Measurements from ENCODE around the gene ERCC6L2.

ERCC6L2 gene

GRCh38 chr9:95901506-95901905, 26.0 kb downstream of the ERCC6L2 start:
- Histone ChIP-seq H3K36me3 (ENCODE audit: control insufficient read depth in 4 of 4, insufficient read depth in 4 of 4, low read length in 3 of 4) (peaks cover 0 to 8% (median 5%) of the 10 kb centered on the region in 4 experiments), H3K4me1 (ENCODE audit: control extremely low read depth in 1 of 4, control insufficient read depth in 4 of 4, insufficient read depth in 4 of 4, low read length in 3 of 4) (no peaks in the 10 kb centered on the region), H3K27me3 (replicated peaks in 2 of 5; ENCODE audit: control insufficient read depth in 4 of 5, insufficient read depth in 5 of 5, low read length in 4 of 5) (no peaks in the 10 kb centered on the region), H3K9me3 (ENCODE audit: control extremely low read depth in 1 of 5, control insufficient read depth in 4 of 5, insufficient read depth in 2 of 5, low read depth in 1 of 5, low read length in 4 of 5) (no peaks in the 10 kb centered on the region), H3K27ac (ENCODE audit: insufficient read depth in 1 of 2, low read depth in 1 of 2, low read length in 2 of 2, poor library complexity in 1 of 2, severe bottlenecking in 2 of 2) (no peak overlapping the region), H3K4me3 (ENCODE audit: control insufficient read depth in 1 of 7, extremely low read depth in 1 of 7, insufficient read depth in 4 of 7, low read depth in 2 of 7, low read length in 6 of 7) (no peak overlapping the region)
- WGBS (ENCODE audit: insufficient coverage) = no CpG with 5 or more reads among the region's 3 CpGs
- POLR2A ChIA-PET = no interaction called here
- CTCF ChIA-PET = interaction anchor here (1.0 kb wide), 1 partner anchor 16 kb away, joined by 3 read pairs; no protein-coding TSS in a partner anchor
- no peak for DNase-seq

DNA sequence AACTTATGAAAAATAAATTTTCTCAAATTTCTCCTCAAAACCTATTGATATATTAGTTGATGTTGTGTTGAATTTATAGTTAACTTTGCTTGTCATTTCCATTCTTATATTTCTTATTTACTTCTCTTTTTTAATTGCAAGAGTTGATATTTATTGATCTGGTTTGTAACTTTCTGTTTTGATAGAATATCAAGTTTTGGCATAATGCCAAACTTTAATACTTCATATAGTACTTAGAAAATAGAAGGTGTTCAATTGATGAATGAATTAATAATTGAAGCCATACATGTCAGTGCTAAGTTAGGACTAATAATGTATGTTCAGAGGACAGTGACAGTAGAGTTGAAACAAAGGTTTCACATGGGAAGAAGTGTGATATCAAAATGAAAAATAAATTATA, 27.9 kb downstream of the ERCC6L2 start:
- POLR2A ChIA-PET = no interaction called here

DNA sequence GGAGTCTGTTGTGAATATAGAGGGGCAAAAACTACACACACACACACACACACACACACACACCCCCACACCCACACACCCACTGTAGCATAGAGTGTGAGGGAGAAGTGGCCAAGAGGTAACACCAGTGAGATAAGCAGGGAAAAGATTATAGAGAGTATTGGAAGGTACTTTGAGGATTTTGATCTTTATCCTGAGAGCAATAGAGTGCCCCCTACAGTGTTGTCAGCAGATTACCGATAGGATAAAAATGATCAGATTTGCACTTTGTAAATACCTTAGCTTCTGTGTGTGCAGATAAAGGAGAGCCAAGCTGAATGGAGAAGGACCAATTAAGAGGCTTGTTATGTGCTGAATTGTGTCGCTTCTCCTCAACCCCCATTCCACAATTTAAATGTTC, 32.3 kb downstream of the ERCC6L2 start:
- DNase-seq = no peak
- H3K9me3 ChIP-seq (ENCODE audit: control extremely low read depth in 1 of 5, control insufficient read depth in 4 of 5, insufficient read depth in 2 of 5, low read depth in 1 of 5, low read length in 4 of 5) = no peaks in the 10 kb centered on the region
- H3K27ac ChIP-seq (ENCODE audit: insufficient read depth in 1 of 2, low read depth in 1 of 2, low read length in 2 of 2, poor library complexity in 1 of 2, severe bottlenecking in 2 of 2) = no peak overlapping the region
- no peak overlapping the region for H3K4me3 ChIP-seq (ENCODE audit: control insufficient read depth in 1 of 7, extremely low read depth in 1 of 7, insufficient read depth in 4 of 7, low read depth in 2 of 7, low read length in 6 of 7)
- ChIA-PET CTCF (no interaction called here), POLR2A (no interaction called here)
- WGBS (ENCODE audit: insufficient coverage) = no CpG with 5 or more reads among the region's 2 CpGs
- H3K27me3 ChIP-seq (replicated peaks in 2 of 5; ENCODE audit: control insufficient read depth in 4 of 5, insufficient read depth in 5 of 5, low read length in 4 of 5) = no peaks in the 10 kb centered on the region
- peaks cover 2 to 16% (median 6%) of the 10 kb centered on the region in 4 experiments for H3K36me3 ChIP-seq (ENCODE audit: control insufficient read depth in 4 of 4, insufficient read depth in 4 of 4, low read length in 3 of 4)
- H3K4me1 ChIP-seq (ENCODE audit: control extremely low read depth in 1 of 4, control insufficient read depth in 4 of 4, insufficient read depth in 4 of 4, low read length in 3 of 4) = no peaks in the 10 kb centered on the region

More for the DNA sequence above, 27.9 kb downstream of the ERCC6L2 start:
- Histone ChIP-seq H3K4me3 (ENCODE audit: control insufficient read depth in 1 of 7, extremely low read depth in 1 of 7, insufficient read depth in 4 of 7, low read depth in 2 of 7, low read length in 6 of 7) (no peak overlapping the region), H3K27ac (ENCODE audit: insufficient read depth in 1 of 2, low read depth in 1 of 2, low read length in 2 of 2, poor library complexity in 1 of 2, severe bottlenecking in 2 of 2) (no peak overlapping the region), H3K4me1 (ENCODE audit: control extremely low read depth in 1 of 4, control insufficient read depth in 4 of 4, insufficient read depth in 4 of 4, low read length in 3 of 4) (no peaks in the 10 kb centered on the region), H3K9me3 (ENCODE audit: control extremely low read depth in 1 of 5, control insufficient read depth in 4 of 5, insufficient read depth in 2 of 5, low read depth in 1 of 5, low read length in 4 of 5) (no peaks in the 10 kb centered on the region), H3K27me3 (replicated peaks in 2 of 5; ENCODE audit: control insufficient read depth in 4 of 5, insufficient read depth in 5 of 5, low read length in 4 of 5) (no peaks in the 10 kb centered on the region), H3K36me3 (ENCODE audit: control insufficient read depth in 4 of 4, insufficient read depth in 4 of 4, low read length in 3 of 4) (peaks cover 2 to 13% (median 9%) of the 10 kb centered on the region in 4 experiments)
- CTCF ChIA-PET = no interaction called here
- no peak for DNase-seq

DNA sequence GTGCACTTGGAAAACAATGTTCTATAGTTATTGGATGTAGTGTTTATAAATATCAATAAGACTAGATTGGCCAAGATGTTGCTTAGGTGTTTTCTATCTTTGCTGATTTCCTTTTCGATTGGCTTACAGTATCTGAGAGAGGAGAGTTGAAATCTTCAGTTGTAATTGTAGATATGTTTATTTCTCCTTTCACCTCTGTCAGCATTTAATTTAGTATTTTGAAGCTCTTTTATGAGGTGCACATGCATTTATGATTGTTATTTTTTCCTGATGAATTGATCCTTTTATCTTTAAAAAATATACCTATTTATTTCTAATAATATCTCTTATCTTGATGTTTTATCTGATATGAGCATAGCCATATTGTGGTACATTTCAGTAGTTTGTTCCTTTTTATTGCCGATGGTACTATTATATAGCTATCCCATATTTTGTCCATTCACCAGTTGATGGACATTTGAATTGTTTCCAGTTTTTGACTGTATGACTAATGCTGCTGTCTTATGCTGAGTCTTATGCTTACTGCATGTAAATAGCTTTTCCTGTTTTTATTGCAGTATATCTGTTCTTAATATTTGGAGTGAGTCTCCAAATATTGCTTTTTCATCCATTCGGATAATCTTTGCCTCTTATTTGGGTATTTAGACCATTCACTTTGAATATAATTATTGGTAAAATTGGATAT, 34.7 kb downstream of the ERCC6L2 start:
- no peak overlapping the region for H3K4me3 ChIP-seq (ENCODE audit: control insufficient read depth in 1 of 7, extremely low read depth in 1 of 7, insufficient read depth in 4 of 7, low read depth in 2 of 7, low read length in 6 of 7)
- H3K27me3 ChIP-seq (replicated peaks in 2 of 5; ENCODE audit: control insufficient read depth in 4 of 5, insufficient read depth in 5 of 5, low read length in 4 of 5) = no peaks in the 10 kb centered on the region
- H3K4me1 ChIP-seq (ENCODE audit: control extremely low read depth in 1 of 4, control insufficient read depth in 4 of 4, insufficient read depth in 4 of 4, low read length in 3 of 4) = no peaks in the 10 kb centered on the region
- ChIA-PET CTCF (no interaction called here), POLR2A (no interaction called here)
- WGBS (ENCODE audit: insufficient coverage) = no CpG with 5 or more reads among the region's 3 CpGs
- no peaks in the 10 kb centered on the region for H3K9me3 ChIP-seq (ENCODE audit: control extremely low read depth in 1 of 5, control insufficient read depth in 4 of 5, insufficient read depth in 2 of 5, low read depth in 1 of 5, low read length in 4 of 5)
- H3K27ac ChIP-seq (ENCODE audit: insufficient read depth in 1 of 2, low read depth in 1 of 2, low read length in 2 of 2, poor library complexity in 1 of 2, severe bottlenecking in 2 of 2) = no peak overlapping the region
- H3K36me3 ChIP-seq (ENCODE audit: control insufficient read depth in 4 of 4, insufficient read depth in 4 of 4, low read length in 3 of 4) = peaks cover 3 to 13% (median 6%) of the 10 kb centered on the region in 4 experiments
- DNase-seq = no peak

GRCh38 chr9:95910770-95911340, 35.4 kb downstream of the ERCC6L2 start:
- no peak for DNase-seq
- 89% methylated on average over 1 of the region's 3 CpGs for WGBS (ENCODE audit: insufficient coverage)
- Histone ChIP-seq H3K36me3 (ENCODE audit: control insufficient read depth in 4 of 4, insufficient read depth in 4 of 4, low read length in 3 of 4) (peaks cover 3 to 18% (median 8%) of the 10 kb centered on the region in 4 experiments), H3K4me1 (ENCODE audit: control extremely low read depth in 1 of 4, control insufficient read depth in 4 of 4, insufficient read depth in 4 of 4, low read length in 3 of 4) (no peaks in the 10 kb centered on the region), H3K9me3 (ENCODE audit: control extremely low read depth in 1 of 5, control insufficient read depth in 4 of 5, insufficient read depth in 2 of 5, low read depth in 1 of 5, low read length in 4 of 5) (no peaks in the 10 kb centered on the region), H3K27me3 (replicated peaks in 2 of 5; ENCODE audit: control insufficient read depth in 4 of 5, insufficient read depth in 5 of 5, low read length in 4 of 5) (no peaks in the 10 kb centered on the region), H3K4me3 (ENCODE audit: control insufficient read depth in 1 of 7, extremely low read depth in 1 of 7, insufficient read depth in 4 of 7, low read depth in 2 of 7, low read length in 6 of 7) (no peak overlapping the region), H3K27ac (ENCODE audit: insufficient read depth in 1 of 2, low read depth in 1 of 2, low read length in 2 of 2, poor library complexity in 1 of 2, severe bottlenecking in 2 of 2) (no peak overlapping the region)
- CTCF ChIA-PET = no interaction called here
- POLR2A ChIA-PET = no interaction called here

DNA sequence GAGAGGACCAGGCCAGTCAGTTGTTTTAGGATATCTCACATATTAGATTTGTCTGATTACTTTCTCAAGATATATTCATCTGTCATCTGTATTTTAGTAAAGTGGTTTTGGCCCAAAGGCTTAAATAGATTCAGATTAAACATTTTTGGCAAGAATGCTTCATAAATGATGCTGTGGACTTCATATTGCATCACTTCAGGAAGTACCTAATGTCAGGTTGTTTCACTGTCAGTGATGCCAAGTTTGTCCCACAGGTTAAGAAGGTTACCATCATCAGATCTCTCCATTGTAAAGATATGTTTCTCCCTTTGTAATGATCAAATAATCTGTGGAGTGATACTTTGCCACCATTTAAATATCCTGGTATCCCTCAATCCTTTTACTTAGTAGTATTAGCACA, 37.3 kb downstream of the ERCC6L2 start:
- no peaks in the 10 kb centered on the region for H3K27me3 ChIP-seq (replicated peaks in 2 of 5; ENCODE audit: control insufficient read depth in 4 of 5, insufficient read depth in 5 of 5, low read length in 4 of 5)
- POLR2A ChIA-PET = no interaction called here
- no peak for DNase-seq
- H3K4me3 ChIP-seq (ENCODE audit: control insufficient read depth in 1 of 7, extremely low read depth in 1 of 7, insufficient read depth in 4 of 7, low read depth in 2 of 7, low read length in 6 of 7) = no peak overlapping the region
- no peaks in the 10 kb centered on the region for H3K4me1 ChIP-seq (ENCODE audit: control extremely low read depth in 1 of 4, control insufficient read depth in 4 of 4, insufficient read depth in 4 of 4, low read length in 3 of 4)
- CTCF ChIA-PET = no interaction called here
- peaks cover 2 to 23% (median 12%) of the 10 kb centered on the region in 4 experiments for H3K36me3 ChIP-seq (ENCODE audit: control insufficient read depth in 4 of 4, insufficient read depth in 4 of 4, low read length in 3 of 4)
- H3K27ac ChIP-seq (ENCODE audit: insufficient read depth in 1 of 2, low read depth in 1 of 2, low read length in 2 of 2, poor library complexity in 1 of 2, severe bottlenecking in 2 of 2) = no peak overlapping the region
- no peaks in the 10 kb centered on the region for H3K9me3 ChIP-seq (ENCODE audit: control extremely low read depth in 1 of 5, control insufficient read depth in 4 of 5, insufficient read depth in 2 of 5, low read depth in 1 of 5, low read length in 4 of 5)

- Histone ChIP-seq H3K9me3 (ENCODE audit: control extremely low read depth in 1 of 5, control insufficient read depth in 4 of 5, insufficient read depth in 2 of 5, low read depth in 1 of 5, low read length in 4 of 5) (no peaks in the 10 kb centered on the region), H3K27ac (ENCODE audit: insufficient read depth in 1 of 2, low read depth in 1 of 2, low read length in 2 of 2, poor library complexity in 1 of 2, severe bottlenecking in 2 of 2) (no peak overlapping the region), H3K4me1 (ENCODE audit: control extremely low read depth in 1 of 4, control insufficient read depth in 4 of 4, insufficient read depth in 4 of 4, low read length in 3 of 4) (peaks cover 0 to 7% (median 0%) of the 10 kb centered on the region in 4 experiments), H3K4me3 (ENCODE audit: control insufficient read depth in 1 of 7, extremely low read depth in 1 of 7, insufficient read depth in 4 of 7, low read depth in 2 of 7, low read length in 6 of 7) (no peak overlapping the region), H3K36me3 (ENCODE audit: control insufficient read depth in 4 of 4, insufficient read depth in 4 of 4, low read length in 3 of 4) (peaks cover 18 to 40% (median 29%) of the 10 kb centered on the region in 4 experiments), H3K27me3 (replicated peaks in 2 of 5; ENCODE audit: control insufficient read depth in 4 of 5, insufficient read depth in 5 of 5, low read length in 4 of 5) (no peaks in the 10 kb centered on the region)
- DNase-seq = no peak
- POLR2A ChIA-PET = no interaction called here
- CTCF ChIA-PET = no interaction called here
- WGBS (ENCODE audit: insufficient coverage) = 67% methylated on average over 1 of the region's 2 CpGs
Measured at GRCh38 chr9:95920017-95920416, 44.5 kb downstream of the ERCC6L2 start.

Measured in common myeloid progenitor, CD34-positive (primary cell).